CD4-positive, alpha-beta T cell treated with Interleukin-12 subunit alpha and Interleukin-12 subunit beta, for 1 hour (primary cell): Measurements from ENCODE around the gene KIAA1755.

Source experiments
- DNase-seq: peaks from one replicate; pipeline ENCODE4 v3.0.0-alpha.2; 2020

Gene KIAA1755

DNA sequence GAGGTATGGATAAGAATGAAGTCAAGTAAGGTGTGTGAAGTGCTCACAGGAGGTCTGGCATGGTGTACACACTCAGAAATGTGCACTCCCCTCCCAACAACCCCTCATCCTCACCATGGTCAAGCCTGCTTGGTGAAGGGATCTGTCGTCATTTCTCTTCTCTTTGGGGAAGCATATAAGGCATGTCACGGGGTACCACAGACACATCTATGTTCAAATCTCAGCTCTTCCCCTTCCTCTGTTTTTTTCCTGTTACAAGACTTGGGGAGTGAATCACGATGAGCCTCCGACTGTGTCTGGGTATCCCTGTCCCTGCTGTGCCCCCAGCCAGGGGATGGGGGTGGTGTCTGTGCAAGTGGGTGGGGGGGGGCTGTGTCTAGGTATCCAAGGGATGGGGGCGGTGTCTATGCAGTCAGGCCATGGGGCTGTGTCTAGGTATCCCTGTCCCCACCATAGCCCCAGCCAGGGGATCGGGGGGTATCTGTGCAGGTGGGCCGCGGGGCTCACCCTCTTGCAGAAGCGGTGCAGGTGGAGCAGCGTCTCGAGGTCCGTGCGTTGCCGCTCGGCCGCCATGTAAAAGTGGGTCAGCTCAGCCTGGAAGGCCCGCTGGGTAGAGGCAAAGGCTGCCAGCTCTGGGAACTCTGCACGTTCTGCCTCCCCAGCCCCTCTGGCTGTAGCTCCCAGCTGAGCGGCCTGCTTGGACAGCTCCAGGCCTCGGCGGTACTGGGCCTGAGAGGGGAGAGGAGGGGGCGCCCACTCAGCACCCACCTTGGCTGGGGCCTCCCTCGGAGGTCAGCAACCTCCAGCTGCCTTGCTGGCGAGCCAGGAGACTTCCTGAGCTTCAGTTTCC lies 43.6 kb downstream of the KIAA1755 start:
- no peak for DNase-seq

GRCh38 chr20:38216201-38216600 lies 44.3 kb downstream of the KIAA1755 start:
- no peak for DNase-seq

- DNase-seq: no peak
These were observed 45.0 kb downstream of the KIAA1755 start for GRCh38 chr20:38215194-38216182.

GRCh38 chr20:38214256-38215193 lies 46.0 kb downstream of the KIAA1755 start:
- no peak for DNase-seq

DNA sequence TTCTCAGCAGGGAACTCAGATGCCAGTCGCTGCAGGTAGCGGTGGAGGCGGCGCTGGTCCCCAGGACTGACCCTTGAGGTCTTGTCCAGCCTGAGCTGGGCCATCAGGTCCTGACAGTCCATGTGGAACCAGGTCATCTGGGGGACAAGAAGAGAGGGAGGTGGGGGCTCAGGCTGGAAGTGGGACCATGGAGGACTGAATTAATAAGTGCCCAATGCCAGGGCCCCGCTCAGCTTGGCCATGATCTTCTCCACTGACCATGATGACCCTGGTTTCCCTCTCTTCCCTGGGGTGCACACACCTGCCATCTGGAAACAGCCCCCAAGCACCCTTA lies 47.0 kb downstream of the KIAA1755 start:
- no peak for DNase-seq

GRCh38 chr20:38212806-38213606 lies 47.5 kb downstream of the KIAA1755 start:
- DNase-seq: no peak

GRCh38 chr20:38211200-38212097 lies 49.1 kb downstream of the KIAA1755 start:
- no peak for DNase-seq

GRCh38 chr20:38210741-38211140 lies 49.8 kb downstream of the KIAA1755 start:
- no peak for DNase-seq

DNA sequence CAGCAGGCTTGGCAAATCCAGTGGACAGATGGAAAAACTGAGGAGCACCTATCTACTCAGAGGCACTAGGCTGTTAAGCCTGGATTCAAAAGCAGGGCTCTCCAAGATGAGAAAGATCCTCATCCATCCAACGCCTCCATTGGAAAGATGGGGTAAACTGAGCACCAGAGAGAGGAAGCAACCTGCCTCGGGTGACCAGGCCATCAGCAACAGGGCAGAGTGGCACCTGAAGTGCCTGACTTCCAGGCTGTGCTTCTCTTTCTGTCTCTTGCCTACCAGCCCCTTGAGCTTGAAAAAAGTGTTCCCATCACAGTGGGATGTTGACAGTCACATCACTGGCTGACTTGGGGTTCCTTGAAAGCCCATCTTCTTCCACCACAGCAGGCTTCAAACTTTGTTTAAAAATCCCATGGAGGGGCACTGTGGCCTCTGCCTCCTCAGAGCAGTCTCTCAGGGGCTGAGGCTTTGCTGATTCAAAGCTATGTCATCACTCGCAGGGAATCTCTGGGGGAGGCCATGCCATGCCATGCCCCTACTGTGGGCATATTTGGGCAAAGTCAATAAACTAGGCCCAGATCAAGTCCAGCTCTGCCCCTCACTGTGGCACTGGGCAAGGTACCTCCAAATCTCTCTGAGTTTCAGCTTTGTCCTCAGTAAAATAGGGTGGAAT lies 50.7 kb downstream of the KIAA1755 start:
- no peak for DNase-seq

- DNase-seq: no peak
These were observed 51.4 kb downstream of the KIAA1755 start for GRCh38 chr20:38209054-38209675.

GRCh38 chr20:38208523-38208922 lies 52.0 kb downstream of the KIAA1755 start:
- DNase-seq: no peak

GRCh38 chr20:38208088-38208487 lies 52.4 kb downstream of the KIAA1755 start:
- DNase-seq: no peak

GRCh38 chr20:38207621-38208020 lies 52.9 kb downstream of the KIAA1755 start:
- DNase-seq: no peak

DNA sequence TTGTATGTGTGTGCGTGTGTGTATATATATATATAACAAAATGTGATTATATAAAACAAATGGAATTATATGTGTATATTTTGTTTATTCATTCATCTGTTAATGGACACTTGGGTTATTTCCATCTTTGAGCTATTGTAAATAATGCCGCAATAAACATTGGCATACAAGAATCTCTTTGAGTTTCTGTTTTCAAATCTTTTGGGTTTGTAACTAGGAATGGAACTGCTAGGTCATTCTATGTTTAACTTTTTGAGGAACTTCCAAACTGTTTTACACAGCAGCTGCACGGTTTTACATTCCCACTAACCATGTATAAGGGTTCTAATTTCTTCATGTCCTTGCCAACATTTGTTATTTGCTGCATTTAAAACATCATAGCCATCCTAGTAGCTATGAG lies 55.5 kb downstream of the KIAA1755 start:
- no peak for DNase-seq

- DNase-seq: no peak
These were observed 56.6 kb downstream of the KIAA1755 start for GRCh38 chr20:38203981-38204357.

- no peak for DNase-seq
These were observed 57.1 kb downstream of the KIAA1755 start for GRCh38 chr20:38203337-38203980.

DNA sequence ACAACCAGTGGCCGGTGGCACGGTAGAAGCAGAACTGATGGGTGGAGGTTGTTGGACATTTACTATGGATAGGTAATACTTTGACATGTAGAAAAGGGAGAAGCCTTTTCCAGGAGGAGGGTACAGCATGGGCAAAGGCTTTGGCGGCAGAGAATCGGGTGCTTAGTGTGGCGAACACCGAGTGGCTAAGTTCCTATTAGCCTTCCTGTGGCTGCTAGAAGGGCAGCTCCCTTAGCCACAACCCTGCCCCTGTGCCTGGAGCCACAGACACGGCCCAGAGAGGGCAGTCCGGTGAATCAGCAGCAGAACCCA lies 57.6 kb downstream of the KIAA1755 start:
- no peak for DNase-seq

DNA sequence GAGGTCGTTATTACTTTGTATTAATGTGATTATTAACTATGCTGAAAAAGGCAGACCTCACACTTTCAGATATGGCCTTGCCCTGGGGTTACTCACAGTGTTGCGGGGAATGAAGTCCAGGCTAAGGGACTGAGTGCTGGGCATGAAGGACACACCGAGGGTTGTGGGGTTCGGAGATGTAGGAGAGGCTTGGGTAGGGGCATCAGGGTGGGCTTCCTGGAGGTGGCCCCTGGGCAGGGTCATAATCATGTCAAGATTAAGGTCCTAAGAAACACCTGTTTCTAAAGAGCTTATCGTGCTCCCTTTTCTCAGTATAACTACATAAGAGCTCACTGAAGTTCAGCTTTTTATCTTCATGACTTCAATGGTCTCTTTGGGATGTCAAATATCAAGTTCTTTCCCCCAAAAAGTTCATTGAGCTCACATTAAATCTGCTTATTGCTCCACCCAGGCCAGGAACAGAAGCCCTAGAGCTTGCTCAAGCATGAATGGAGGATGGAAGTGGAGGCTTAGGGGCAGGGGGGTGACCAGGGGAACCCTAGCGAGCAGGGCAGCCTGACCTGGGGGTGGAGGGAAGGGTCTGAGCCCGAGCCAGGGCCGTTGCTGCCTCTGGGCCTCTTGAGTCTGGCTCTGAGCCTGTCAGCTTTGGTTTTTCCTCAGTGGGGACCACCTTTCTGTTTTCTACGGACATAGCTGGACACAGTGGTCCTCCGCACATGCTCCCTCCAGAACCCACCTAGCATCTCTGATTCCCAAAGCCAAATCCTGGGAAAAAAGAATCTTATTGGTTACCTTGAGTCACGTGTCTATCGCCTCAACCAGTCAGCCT lies 58.2 kb downstream of the KIAA1755 start:
- DNase-seq: no peak
